Effector CD4-positive, alpha-beta T cell (primary cell): ENCODE measurements around the gene ALKBH8.
"Not testable (repeated sequence)": the region's sequence is repeated elsewhere in the genome, so short reads cannot be mapped to it uniquely, and the experiment has no call there.

Experiments
- DNase-seq: peaks from one replicate; pipeline ENCODE4 v3.0.0-alpha.2; 2020
- total RNA-seq: gene quantifications from one replicate; lab custom pipeline; 2026; lab: John Stamatoyannopoulos, UW

ALKBH8 gene, protein sequence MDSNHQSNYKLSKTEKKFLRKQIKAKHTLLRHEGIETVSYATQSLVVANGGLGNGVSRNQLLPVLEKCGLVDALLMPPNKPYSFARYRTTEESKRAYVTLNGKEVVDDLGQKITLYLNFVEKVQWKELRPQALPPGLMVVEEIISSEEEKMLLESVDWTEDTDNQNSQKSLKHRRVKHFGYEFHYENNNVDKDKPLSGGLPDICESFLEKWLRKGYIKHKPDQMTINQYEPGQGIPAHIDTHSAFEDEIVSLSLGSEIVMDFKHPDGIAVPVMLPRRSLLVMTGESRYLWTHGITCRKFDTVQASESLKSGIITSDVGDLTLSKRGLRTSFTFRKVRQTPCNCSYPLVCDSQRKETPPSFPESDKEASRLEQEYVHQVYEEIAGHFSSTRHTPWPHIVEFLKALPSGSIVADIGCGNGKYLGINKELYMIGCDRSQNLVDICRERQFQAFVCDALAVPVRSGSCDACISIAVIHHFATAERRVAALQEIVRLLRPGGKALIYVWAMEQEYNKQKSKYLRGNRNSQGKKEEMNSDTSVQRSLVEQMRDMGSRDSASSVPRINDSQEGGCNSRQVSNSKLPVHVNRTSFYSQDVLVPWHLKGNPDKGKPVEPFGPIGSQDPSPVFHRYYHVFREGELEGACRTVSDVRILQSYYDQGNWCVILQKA
- 23.3 reads per million, percentile 50 among the genes with 10 or more reads in this experiment for total RNA-seq

DNA sequence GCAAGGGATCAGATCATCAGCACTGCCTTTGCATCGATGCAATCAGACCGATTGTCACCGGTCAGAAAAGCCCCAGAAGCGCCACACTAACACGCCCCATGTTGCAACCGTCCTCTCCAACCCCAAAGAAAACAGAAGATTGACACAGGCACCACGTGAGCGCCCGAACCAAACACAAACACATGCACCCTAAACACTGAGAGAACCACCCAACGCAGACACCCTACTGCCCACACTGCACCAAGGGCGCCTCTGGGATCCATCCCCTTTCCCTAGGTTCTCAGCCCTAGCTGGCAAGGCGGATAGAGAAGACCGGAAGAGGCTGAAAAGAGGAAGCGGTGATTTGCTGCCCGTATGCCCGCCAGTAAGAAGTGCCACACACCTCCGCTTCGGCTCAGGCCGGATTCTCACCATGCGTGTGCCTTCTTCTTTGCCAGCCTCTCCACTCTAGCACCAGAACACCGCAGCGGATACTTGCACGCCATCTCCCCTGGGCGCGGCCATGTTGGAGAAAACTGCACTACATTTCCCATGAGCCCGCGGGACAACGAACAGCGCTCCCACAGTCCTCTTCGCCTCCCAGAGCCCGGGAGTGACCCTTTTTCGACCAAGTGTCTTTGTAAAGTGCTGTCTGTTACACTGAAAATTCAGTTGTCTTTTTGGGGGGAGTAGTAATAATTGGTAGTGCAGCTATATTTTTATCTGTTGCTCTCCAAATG is at the start of gene ALKBH8:
Gene ALKBH8, minus strand, starts transcription at position 517 of the 719 bp plus-strand sequence. CDS start 4,842 bp downstream, outside the sequence.
- peak; percentile 73 for DNase-seq

DNA sequence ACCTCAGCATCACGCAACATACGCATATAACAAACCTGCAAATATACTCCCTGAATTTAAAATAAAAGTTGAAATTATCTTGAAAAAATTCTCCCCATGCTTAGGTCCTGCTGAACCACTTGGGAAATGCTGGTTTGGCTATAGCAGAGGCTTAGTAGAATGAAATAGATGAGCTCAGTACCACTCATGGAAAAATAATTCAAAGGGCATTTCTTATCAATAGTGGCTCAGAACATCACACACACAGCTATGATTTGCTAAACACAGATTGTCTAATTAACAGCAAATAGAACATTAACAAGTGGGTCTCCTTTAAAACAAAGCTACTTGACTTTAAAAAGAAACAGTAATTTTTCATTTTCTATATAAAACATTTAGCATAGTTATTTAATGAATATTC is 46.9 kb upstream of the ALKBH8 start:
- DNase-seq, result no peak

DNA sequence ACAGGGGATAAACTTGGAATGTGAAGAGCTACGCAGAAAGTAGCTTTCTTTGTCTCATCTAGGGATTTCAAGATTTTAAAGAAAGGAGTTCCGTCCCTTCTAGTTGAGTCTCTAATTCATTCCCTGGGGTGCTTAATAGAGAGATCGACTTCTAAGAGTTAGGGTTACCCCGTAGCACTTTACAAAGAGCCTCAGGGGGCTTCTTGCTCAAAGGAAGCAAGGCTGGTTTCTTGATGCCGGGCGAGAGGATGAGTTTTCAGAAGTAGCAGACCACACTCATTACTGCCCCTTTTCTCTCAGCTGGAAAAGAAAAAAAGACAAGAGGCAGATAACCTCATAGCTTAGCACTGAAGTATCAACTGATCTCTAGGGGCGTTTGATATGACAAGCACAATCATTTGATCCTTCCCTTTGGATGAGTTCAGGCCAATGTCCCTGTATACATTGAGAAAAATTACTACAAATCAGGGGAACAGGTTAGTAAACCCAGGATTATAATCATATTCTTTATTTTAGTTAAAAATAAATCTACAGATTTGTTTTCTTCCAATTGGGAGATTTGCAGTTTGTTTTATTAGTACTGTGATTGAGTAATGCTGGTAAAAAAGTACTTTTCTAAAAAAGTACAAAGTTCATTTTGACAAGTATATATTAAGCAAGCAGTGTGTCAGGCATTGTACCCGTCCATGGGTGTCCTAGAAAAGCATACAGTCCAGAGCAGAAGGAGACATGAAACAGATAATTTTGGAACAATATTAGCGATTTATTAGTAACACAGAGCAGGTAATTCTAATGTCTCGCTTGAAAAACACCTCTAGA is 44.1 kb upstream of the ALKBH8 start:
- DNase-seq, result no peak

DNA sequence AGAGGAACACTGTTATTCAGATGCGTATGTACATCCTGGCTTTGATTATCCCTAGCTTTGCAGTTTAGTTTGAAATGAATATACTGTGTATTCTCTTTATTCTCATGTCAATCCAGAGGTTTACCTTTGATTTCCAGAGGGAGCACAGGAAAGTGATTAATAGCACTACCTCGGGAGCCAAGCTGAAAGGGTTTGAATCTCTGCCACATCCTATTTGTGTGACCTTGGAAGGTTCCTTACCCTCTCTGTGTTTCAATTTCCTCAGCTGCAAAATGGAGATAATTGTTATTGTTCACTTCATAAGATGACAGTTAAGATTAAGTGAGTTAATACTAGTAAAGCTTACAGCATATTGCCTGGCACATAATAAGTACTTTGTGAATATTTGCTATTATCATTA is 43.3 kb upstream of the ALKBH8 start:
- DNase-seq, result no peak

DNA sequence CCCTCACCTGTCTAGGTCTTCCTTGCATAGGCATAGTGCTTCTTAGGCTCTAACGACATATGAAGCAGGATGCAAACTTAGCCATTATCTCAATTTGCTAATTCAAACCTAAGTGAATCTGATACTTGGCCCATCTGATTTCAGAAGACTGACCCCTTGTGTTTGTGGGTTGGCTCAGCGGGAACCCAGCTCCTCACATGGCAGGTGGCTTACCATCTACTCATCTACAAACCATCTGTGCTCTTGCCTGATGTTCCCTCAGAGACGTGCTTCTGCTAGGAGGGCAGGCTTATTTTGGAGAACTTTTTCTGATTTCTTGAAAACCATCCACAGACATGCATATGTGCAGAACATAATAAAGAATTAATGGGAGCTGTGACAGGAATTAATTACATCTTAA is 40.6 kb upstream of the ALKBH8 start:
- DNase-seq, result no peak

DNA sequence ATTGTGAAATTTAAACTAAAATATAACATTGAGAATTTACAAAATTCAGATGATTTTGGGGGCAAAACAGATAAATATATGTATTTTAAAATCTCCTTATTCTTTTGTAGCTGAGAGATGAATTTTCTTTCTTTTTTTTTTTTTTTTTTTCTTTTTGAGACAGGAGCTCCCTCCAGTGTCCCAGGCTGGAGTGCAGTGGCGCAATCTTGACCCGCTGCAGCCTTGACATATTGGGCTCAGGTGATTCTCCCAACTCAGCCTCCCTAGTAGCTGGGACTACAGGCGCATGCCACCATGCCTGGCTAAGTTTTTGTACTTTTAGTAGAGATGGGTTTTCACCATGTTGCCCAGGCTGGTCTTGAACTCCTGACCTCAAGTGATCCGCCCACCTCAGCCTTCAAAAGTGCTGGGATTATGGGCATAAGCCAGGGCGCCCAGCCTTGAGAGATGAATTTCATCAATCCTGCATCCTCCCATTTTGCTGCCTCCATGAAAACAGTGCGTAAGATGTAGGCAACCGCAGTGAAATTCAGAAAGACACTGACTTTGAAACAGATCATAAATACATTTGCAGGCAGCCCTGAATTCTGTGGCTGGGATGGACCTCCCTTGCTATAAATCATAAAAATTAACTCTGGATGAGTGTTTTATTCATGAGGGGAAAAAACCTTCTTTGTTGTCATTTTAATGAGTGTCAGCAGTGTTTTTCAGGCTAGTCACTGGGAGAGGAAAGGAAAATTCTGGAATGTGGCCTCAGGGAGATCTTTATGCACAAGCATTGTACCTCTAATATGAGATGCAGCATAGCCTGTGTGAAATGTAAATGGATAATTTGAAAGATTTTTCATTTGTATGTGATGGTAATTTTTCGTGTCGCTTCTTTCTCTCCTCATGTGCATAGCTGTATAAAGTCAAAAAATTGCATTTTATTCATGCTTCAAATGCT is 39.8 kb upstream of the ALKBH8 start:
- DNase-seq, result no peak

DNA sequence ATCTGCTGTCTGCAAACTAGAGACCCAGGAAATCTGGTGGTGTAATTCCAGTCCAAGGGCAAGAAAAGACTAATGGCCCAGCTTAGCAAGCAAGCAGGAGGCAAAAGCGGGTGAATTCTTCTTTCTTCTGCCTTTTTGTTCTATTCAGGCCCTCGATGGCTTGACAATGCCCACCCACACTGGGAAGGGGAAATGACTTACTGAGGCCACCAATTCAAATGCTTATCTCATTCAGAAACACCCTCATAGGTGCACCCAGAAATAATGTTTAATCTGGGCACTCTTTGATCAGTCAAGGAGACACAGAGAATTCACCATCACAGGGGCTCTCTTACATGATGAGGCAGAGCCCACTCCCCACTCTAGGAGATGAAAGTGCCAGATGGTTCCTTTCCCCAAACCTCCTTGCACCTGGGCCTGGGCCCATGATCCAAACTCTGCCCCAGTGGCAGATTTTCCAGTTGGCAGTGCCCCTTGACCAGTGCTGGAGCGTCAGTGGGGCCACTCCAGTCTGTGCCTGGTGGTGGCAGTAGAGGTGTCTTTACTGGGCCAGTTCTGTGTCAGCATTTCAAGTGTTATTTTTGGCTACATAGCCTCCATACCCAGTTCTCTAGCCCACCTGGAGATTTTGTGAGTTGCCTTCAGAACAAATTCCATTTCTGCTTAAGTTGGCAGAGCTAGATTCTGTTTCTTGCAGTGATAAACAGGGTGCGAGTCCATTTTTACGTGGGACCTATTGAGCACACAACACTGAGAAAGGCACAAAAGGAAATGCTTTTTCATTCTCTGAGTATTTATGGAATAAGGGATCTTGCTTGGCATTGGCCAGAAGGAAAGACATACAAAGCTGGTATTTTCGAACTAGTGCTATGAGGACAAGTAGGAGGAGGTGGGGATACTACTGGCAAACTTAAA is 32.9 kb upstream of the ALKBH8 start:
- no peak for DNase-seq

DNA sequence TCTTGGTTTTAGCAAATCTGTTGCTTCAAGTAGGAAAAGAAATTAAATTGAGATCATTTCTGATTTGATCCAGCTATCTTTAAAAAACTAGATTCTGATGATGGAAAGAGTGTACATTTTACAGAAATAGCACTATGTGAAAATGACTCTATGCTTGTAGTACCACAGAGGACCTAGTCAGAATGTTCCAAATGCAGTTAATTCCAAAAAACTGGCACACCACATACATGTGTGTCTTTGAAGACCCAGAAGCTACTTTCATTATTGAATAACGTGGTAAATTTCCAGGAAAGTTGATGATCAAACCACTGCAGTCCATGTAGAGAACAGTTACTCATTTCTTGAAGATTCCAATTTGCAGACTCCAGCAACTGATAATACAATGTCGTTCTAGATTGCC is 29.2 kb upstream of the ALKBH8 start:
- DNase-seq, result no peak

DNA sequence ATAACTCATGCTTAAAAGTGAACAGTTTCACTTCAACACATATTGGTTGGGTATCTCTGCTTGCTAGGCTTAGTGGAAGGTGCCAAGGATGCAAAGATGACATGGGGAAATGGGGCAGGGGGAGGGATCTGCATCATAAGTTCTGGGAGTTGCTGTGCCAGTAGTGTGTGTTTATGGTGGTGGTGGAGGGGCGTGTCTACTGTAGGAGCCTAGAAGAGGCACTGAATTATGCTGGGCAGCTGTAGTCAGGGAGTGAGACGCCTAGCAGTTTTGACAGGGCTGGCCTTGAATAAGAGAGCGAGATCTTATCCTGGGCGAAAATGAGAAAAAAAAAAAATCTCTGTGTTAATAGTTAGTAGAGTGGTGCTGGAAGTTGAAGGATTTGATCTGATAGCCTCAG is 28.4 kb upstream of the ALKBH8 start:
- no peak for DNase-seq

DNA sequence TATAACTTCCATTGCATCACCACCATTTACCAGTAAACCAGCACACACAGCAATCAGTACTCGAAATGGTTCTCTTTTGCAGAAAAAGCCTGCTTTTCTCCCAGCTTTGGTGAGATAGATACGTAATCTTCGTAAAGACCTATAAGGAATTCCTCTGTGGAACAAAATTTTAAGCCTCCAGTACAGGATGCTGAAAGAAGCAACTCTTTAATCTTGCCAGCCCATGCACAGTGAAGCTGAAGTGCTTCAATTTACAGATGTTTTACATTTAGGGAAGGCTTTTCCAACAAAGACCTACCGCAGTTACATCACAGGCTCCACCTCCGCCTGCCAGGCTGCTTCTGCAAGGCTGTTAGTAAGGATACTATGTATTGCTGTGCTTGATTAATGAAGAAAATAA is 27.3 kb upstream of the ALKBH8 start:
- DNase-seq, result no peak

DNA sequence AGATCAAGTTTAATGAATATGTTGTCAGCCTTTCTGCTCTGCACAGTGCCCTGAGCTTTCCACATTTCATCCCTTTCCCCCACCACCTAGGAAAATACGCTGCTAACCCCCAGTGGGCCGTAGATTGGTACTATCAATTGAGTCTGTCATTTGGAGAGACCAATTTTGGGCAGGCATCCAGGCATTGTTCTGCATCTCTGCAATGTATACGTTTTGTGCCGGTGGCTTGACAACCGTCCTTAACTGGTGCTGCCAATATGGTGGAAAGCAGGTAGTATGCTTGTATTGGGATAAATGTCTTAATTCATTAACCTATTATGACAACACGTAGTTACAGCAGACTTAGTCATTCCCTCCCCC is 26.7 kb upstream of the ALKBH8 start:
- no peak for DNase-seq

DNA sequence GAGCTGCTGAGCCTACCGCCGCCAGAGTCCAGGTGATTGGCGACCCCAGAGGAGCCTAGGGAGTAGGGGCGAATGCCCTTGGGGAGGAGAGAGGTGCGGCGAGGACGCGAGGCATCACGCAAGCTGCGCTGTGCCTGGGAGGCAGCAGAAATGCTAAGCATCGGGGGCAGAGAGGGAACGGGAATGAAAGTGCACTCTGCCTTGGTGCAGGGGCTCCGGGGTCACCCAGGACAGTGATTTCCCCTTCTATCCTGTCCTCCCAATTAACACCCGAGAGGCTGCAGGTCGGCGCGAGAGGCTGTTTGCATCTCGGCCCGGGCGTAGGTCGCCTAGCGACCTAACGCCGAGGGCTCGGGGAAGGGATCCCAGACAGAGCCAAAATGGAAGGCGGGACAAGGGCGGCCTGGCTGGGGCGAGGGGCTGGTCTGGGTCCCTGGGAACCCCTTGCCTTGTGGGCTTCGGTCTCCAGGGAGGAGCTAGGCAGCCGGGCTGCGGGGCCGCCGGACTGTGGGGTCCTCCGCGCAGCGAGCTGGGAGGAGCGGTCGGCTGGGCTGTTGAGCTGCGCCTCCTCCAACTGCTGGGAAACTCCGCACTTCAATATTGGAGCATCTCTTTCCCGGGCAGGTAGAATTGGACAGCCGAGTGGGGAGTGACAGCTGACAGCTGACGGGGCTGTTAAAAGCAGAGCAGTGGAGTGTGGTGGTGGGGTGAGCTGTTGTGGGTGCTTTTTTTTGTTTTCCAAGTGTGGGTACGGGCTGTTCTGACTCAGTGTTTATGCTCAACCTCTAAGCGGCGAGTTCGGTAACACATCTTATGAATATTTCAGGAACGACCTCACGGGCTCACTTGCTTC is 26.1 kb upstream of the ALKBH8 start:
- no peak for DNase-seq

DNA sequence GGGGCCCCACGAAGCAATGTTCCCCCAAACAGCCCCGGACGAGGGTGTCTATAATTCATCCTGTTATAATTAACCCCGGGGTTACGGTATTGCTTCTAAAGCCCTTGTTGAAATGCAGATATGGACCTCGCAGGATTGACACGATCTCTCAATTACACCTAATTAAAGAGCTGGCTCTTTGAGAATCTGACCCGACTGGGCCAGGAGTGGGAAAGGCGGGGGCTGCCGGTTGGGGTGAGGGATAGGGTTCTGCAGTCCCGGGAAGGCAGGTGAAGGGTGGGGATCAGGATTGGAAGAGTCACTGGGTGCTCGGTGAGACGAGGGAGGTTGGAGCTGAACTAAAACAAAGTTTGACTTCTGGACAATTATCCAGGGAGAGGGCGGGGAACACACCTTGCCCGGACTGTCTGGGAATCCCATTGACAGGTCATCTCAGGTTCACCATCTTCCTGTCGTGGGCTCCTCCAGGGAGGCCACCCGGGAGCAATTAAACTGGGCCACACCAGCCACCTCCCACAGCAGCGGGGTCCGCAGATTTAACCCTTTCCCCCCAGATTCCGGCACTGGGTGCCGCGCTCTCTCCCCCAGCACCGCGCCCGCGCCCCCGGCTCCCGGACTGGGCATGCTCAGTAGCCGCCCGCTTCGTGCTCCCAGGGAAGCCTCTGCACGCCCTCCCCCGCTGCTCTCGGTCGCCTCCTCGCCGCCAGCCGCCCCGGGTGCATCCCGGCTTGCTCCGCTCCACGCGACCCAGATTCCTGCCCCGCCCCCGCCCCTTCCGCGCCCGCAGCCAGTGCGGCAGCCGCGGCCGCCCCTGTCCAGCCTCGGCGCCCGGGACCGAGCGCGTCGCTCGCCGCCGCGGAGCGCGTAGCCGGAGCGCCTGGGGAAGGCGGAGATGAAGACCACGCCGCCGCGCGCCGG is 25.2 kb upstream of the ALKBH8 start, which contains the start of gene ELMOD1:
Gene ELMOD1, plus strand, starts transcription at position 688 of the 918 bp plus-strand sequence. CDS start 27,043 bp downstream, outside the sequence.
- no peak for DNase-seq

DNA sequence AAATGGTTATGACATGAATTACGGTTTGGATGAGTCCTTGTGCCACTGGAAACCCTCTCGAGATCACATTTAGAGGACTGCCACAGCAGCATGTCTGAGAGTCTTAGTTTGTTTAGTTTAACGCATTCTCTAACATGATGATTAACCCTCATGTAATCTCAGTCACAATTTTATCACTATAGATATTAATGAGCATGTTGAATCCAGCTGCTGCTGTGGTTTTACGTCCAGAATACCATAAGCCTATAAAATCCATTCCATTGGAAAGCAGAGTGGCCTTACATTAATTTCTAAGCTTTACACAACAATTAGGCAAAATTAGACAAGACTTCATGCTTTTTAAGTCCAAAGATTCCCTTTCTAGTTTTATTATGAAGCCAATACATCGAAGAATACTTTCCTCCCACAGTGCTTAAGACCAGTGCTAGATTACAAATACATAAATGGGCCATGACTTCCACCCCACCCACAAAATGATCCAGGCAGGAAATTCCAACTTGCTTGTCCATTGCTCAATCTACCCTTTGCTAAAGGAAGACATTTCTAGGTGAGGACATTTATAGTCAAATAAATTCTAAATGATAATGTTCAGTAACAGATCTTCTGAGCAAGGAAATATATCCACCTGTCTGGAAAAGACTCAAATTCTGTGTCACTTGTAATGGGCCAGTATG is 21.9 kb upstream of the ALKBH8 start:
- no peak for DNase-seq

DNA sequence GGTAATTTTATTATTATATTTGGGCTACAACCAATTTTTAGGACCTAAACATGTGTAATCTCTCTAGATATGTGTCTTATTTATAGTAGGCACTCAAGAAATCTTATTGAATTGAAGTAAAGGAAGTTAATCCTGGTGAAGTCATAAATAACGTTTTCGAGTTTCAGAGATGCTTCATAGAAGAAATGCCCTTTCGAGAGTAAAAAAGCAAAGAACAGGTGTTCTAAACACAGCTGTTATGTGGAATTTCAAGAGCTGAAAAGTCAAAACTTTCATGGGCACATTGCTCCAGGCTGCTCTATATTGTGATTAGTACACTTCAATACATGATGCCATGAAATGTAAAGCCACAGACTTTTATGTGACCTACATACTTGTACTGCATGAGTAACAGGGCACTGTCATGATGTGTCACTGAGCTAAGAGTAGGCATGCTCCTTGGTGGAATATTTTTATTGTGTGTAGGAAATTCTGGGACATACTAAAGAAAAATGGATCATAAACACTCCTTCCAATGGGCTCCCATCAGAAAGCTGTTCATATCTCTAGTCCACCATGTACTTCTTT is 18.2 kb upstream of the ALKBH8 start:
- no peak for DNase-seq

DNA sequence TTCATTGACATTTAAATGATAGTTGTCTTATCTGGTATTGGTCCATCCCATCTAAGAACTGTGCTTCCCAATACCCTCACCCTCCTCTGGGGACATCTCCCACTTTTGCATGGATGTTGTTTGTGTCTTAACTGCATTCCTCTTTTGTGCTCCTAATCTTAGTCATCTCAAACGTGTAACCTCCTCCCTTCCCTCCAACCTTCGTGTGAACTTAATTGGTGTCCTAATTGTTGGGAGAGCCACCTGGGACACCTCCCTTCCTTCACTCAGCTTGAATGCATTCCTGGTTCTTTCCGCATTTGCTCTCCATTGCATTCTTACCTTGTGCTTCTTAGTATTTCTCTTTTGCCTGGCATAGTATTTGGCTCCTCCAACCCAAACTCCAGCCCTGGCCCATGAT is 15.6 kb upstream of the ALKBH8 start:
- DNase-seq, result no peak

DNA sequence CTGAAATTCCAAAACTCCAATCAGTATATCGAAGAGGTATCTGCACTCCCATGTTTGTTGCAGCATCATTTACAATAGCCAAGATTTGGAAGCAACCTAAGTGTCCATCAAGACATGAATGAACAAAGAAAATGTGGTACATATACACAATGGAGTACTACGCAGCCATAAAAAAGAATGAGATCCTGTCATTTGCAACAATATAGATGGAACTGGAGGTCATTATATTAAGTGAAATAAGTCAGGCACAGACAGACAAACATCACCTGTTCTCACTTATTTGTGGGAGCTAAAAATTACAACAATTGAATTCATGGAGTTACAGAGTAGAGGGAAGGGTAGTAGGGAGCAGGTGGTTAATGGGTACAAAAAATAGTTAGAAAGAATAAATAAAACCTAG is 13.6 kb upstream of the ALKBH8 start:
- not testable (repeated sequence) for DNase-seq
